GM18951 (cell line): ENCODE results near the gene TBCCD1.

Source experiments
- POLR2A ChIP-seq: IDR thresholded peaks from 4 replicates; pipeline ENCODE4 v1.6.1; 2011; ENCODE audit warnings: mild to moderate bottlenecking; ENCODE audit not compliant: insufficient read length, insufficient read depth; ENCODE audit errors: extremely low read depth
- in situ Hi-C: fragments of 300-500 bp; cut with MboI; formaldehyde crosslinking; loops from one replicate; pipeline ENCODE4 v1.12.0; 2022; ENCODE audit warnings: low sequenced_read_pairs, mixed read lengths, inconsistent platforms; ENCODE audit not compliant: unreplicated experiment

TBCCD1 gene

DNA sequence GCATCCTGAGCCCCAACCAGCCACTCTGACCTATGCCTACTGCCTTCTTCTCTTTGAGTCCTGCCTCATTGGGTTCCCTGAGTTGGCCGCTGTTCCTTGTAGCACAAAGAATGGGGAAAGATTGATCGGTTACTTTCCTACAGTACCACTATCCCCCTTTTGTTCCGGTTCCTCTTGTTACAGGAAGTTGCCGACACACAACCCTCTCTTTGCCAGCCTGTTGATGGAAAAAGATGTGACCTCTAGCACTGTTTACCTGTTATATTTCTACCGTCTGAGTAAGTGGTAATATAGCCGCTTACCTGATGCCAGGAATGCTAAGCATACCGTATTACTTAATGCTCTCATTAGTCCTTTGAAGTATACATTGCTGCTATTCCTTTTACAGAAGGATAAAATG is 36.0 kb upstream of the TBCCD1 start:
- no peak for TF ChIP-seq POLR2A
- in situ Hi-C loops = loop anchor here (25.0 kb wide), 2 partner anchors 209 to 559 kb away; partner anchors contain the start of gene RFC4

DNA sequence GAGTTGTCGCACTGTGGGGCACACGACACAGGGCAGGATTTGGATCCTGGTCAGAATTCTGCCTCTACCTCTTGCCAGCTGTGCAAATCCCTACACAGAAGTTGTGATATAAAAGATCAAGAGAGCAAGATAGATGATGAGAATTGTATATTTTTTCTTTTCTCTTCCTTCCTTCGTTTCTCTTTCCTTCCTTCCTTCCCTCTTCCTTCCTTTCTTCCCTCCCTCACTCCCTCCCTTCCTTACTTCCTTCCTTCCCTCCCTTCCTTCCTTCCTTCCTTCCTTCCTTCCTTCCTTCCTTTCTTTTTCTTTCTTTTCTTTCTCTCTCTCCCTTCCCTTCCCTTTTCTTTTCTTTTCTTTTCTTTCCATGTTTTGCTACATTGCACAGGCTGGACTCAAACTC is 33.8 kb upstream of the TBCCD1 start:
- in situ Hi-C loops = loop anchor here (25.0 kb wide), 2 partner anchors 211 to 561 kb away; partner anchors contain the start of gene RFC4
- TF ChIP-seq POLR2A = no peak

DNA sequence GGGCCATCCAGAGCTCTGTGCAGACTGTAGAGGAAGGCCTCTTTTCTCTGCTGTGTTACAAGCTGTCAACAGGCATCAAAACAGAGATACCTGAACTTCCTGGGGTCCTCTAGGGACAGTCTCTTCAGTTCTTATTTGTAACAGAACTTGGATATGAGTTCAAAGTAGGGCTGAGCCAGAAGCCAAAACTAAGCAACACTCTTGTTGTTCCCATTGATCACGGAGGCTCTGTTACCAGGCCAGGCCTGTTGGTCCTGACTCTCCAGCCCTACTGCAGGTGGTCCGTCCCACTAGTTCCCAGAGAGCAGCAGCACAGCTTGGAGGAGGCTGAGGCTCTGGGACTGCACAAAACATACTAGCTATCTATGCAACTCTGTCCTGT is 32.6 kb upstream of the TBCCD1 start:
- no peak for TF ChIP-seq POLR2A
- in situ Hi-C loops = loop anchor here (25.0 kb wide), 2 partner anchors 213 to 563 kb away; partner anchors contain the start of gene RFC4

DNA sequence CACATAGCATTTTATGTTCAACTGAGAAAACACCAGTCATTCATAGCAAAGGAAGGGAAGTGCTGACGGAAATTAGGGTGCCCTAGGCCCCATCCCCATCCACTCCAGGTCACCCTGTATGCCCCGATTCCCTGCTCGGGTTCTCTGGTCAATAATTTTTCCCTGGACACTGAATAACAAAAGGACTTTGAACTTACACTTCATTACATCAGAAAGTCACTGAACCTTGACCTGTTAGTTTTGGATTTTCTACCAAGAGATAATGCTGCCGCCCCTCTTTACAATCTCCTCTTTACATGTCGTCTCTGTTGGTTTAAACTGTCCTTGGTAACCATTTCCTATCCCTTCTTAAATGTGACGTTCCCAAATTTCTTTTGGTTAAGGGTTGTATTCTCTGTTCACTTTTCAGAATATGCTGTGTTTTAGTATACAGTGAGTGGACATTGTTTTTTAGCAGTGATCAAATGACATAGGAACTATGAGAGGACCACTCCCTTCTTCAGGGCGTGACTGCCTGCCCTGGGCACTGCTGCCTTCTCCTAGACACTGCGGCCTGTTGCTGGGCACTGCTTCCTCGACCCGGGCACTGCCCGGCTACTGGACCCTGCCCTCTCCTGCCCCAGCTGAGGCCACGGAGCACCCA is 32.1 kb upstream of the TBCCD1 start:
- in situ Hi-C loops = no loop called here
- no peak for TF ChIP-seq POLR2A

DNA sequence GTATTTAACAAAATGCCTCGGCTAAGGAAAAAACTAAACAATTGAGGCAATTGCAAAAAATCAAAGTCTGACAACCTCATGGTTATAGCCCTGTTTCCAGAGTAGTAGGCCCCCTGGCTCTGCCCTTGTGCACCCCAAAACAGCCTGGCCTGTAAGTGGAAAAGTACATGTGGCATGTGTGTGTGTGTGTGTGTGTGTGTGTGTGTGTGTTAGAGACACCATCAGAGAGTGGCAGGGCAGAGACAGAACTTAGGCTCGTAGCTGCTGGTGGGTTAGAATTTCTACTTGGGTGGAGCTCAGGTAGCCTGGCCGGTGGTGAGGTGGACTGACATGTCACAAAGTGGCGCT is 31.6 kb upstream of the TBCCD1 start:
- in situ Hi-C loops = no loop called here
- no peak for TF ChIP-seq POLR2A

DNA sequence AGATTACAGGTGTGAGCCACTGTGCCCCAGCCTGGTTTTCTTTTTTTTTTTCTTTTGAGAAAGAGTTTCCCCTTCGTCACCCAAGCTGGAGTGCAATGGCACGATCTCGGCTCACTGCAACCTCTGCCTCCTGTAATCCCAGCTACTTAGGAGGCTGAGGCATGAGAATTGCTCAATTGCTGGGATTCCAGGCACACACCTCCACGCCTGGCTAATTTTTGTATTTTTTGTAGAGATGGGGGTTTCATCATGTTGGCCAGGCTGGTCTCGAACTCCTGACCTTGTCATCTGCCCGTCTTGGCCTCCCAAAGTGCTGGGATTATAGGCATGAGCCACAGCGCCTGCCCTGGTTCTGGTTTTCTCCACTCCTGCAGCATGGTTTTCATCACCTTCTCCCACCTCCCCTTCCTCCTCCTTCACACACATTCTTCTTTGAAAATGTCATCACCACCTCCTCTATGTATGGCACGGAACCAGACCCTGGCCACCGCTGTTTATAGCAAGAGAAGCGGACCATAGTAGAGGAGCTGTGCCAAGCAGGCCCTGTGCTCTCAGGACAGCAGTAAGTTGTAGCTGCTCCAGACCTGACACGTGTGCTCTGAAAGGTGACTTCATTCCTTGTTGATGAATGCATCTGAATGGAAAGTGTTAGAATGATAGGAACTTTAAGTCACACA is 31.1 kb upstream of the TBCCD1 start:
- TF ChIP-seq POLR2A = no peak
- in situ Hi-C loops = no loop called here

DNA sequence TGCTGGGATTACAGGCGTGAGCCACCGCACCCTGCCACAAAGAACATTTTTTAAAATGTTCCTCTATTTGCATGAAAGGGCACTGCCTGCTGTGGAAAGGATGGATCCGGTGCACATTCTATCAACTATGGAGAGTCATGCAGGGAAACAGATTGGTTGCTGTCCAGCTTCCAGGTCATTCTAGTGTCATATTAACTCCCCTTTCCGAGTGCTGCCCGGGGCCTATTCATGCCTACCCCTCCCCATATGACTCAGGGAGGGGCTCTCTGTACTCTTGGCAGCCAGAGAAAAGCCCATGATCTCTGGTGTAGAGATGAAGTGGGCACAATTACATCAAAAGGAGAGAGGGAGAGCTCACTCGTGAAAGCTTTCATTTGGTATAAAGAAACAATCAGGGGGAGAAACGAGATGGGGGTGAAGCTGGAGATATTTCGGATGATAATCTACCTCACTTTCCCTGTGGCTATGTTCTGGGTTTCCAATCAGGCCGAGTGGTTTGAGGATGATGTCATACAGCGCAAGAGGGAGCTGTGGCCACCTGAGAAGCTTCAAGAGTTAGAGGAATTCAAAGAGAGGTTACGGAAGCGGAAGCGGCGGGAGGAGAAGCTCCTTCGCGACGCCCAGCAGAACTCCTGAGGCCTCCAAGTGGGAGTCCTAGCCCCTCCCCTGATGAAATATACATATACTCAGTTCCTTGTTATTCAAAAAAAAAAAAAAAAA is 29.6 kb upstream of the TBCCD1 start:
- TF ChIP-seq POLR2A = no peak
- in situ Hi-C loops = no loop called here

DNA sequence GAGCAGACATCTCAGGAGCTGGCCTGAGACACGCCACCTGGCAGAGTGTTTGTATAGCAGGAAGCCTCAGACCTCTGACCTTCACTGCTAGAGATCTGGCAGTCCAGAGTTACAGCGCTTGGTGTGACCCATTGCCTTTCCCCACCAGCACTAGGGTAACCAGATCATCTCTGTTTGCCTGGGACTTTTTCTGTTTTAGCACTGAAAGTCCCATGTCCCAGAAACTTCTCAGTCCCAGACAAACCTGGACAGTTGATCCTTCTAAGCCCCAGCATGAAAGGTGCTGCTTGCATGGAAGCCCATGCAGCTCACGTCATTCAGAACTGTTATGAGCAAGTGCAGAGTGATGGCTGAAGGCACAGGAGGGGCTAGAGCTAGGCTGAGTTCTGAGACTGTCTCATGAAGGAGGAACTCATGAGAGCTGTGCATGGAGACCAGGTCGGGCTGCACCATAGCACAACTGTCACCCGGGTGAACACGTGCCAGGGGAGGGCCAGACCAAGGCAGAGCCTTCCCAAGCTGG is 27.5 kb upstream of the TBCCD1 start:
- no peak for TF ChIP-seq POLR2A
- in situ Hi-C loops = no loop called here

- no peak for TF ChIP-seq POLR2A
- in situ Hi-C loops = no loop called here
Measured at GRCh38 chr3:186593862-186594261, 26.7 kb upstream of the TBCCD1 start.

GRCh38 chr3:186592682-186593081 is 25.5 kb upstream of the TBCCD1 start:
- in situ Hi-C loops = no loop called here

GRCh38 chr3:186590580-186591295 is 23.6 kb upstream of the TBCCD1 start:
- in situ Hi-C loops = no loop called here
- no peak for TF ChIP-seq POLR2A

More at GRCh38 chr3:186592682-186593081, 25.5 kb upstream of the TBCCD1 start:
- TF ChIP-seq POLR2A = no peak

- TF ChIP-seq POLR2A = no peak
- in situ Hi-C loops = no loop called here
Measured at GRCh38 chr3:186589856-186590579, 22.9 kb upstream of the TBCCD1 start.
